Breast epithelium (tissue), 4 donors: Measurements from ENCODE around the gene ABHD5. TPM values are rescaled to one million over a fixed set of nuclear protein-coding genes. Genes with fewer than 3 reads are reported as not detected.

Source experiments
- DNase-seq, 2 donors: peaks; one replicate each; pipeline ENCODE4 v3.0.0-alpha.2; 2019; ENCODE audit warnings: low spot score in 2 of 2
- H3K27ac ChIP-seq, 2 donors: fragments of 200-600 bp; sonication (generic) in 1 of 2; one replicate each; pipeline ENCODE4 v1.5.1; 2016 to 2019; ENCODE audit warnings: mild to moderate bottlenecking in 1 of 2
- H3K27me3 ChIP-seq, 2 donors: fragments of 200-600 bp; sonication (generic) in 1 of 2; one replicate each; pipeline versions ENCODE4 v1.5.1 to v1.6.0; 2017 to 2019; ENCODE audit warnings: control low read depth in 1 of 2, mild to moderate bottlenecking in 1 of 2
- H3K36me3 ChIP-seq: fragments of 200-600 bp; one replicate; pipeline ENCODE4 v1.5.1; 2019
- H3K4me1 ChIP-seq, 2 donors: fragments of 200-600 bp; sonication (generic); one replicate each; pipeline ENCODE4 v1.5.1; 2016 to 2019; ENCODE audit warnings: control low read depth in 1 of 2
- H3K4me3 ChIP-seq, 3 donors: fragments of 200-600 bp; sonication (generic); 1 replicate in 2 of 3; 2 replicates in 1 of 3; pipeline ENCODE4 v1.5.1; 2016 to 2019; ENCODE audit warnings: mild to moderate bottlenecking in 3 of 3, moderate library complexity in 2 of 3
- H3K9me3 ChIP-seq, 2 donors: fragments of 200-600 bp; sonication (generic) in 1 of 2; one replicate each; pipeline ENCODE4 v1.5.1; 2016 to 2019; ENCODE audit warnings: control low read depth in 1 of 2
- POLR2A ChIP-seq: fragments of 450-650 bp; IDR thresholded peaks from one replicate; pipeline ENCODE4 v1.6.1; 2016; ENCODE audit warnings: antibody characterized with exemption, mild to moderate bottlenecking, moderate library complexity
- POLR2AphosphoS5 ChIP-seq, 3 donors: sonication (generic); formaldehyde crosslinking; IDR thresholded peaks; one replicate each; pipeline ENCODE4 v1.6.1; 2017; ENCODE audit warnings: antibody characterized with exemption in 3 of 3
- intact Hi-C: fragments of 100-400 bp; cut with DNase I; formaldehyde crosslinking; loops from one replicate; pipeline ENCODE4 v1.15.1; 2023; ENCODE audit warnings: low total_unique reads
- total RNA-seq, 3 donors: library from RNA; depleted of rRNA; stranded (reverse); fragments of >200 nt; gene quantifications; one replicate each; pipeline ENCODE4 v1.1.0, GENCODE V29; 2016
- TF ChIP-seq, protein P1 (sequence below), 3 donors: fragments of 450-650 bp; IDR thresholded peaks; one replicate each; pipeline ENCODE4 v1.5.1; 2016 to 2017; ENCODE audit warnings: antibody characterized with exemption in 3 of 3, mild to moderate bottlenecking in 3 of 3, moderate library complexity in 3 of 3

Gene ABHD5
- 10 to 100 TPM; 40.0 to 99.9 (median 47.9) TPM for total RNA-seq

DNA sequence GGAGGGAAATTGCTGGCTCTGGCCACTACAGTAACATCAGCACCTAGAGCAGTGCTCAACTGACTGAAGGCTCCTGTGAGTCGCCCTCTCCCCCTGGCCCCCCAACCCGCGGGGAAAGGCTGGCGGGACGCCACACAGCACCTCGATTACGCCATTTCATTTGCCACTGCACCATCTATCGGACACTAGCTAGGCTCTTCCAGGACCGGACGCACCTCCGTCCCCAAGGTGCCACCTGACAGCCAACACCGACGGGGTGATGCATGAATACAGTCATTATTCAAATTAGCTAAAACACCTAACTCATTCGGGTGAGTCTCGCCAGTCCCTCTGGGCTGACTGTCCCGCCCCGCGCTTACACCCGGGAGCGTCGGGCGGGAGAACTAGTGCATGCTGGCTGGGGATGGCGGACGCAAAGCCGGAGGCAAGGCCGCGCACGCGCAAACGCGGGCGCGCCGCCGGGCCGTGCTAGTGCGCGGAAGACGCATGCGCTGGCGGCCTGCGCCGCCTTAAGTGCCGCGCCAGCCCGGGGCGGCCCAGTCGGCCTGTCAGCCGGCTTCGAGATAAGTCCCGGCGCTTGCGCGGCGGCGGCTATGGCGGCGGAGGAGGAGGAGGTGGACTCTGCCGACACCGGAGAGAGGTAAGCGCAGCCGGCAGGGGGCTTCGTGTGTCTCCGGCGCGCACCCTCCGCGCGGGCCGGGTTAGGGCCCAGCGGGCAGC, at the start of gene ABHD5:
TSS of gene ABHD5 (plus strand) at position 539 of the 720 bp plus-strand sequence. CDS start at position 594, 55 bp downstream.
- intact Hi-C loops: no loop called here
- H3K27me3 ChIP-seq: no peaks in the 10 kb centered on the region
- peaks cover 0 to 7% of the 10 kb centered on the region in 2 donors for H3K4me1 ChIP-seq
- TF ChIP-seq POLR2AphosphoS5 (IDR thresholded peaks at IDR 0.05) (peak; percentile 95 to 98 (median 97)), POLR2A (peak; percentile 92)
- TF ChIP-seq, protein P1, sequence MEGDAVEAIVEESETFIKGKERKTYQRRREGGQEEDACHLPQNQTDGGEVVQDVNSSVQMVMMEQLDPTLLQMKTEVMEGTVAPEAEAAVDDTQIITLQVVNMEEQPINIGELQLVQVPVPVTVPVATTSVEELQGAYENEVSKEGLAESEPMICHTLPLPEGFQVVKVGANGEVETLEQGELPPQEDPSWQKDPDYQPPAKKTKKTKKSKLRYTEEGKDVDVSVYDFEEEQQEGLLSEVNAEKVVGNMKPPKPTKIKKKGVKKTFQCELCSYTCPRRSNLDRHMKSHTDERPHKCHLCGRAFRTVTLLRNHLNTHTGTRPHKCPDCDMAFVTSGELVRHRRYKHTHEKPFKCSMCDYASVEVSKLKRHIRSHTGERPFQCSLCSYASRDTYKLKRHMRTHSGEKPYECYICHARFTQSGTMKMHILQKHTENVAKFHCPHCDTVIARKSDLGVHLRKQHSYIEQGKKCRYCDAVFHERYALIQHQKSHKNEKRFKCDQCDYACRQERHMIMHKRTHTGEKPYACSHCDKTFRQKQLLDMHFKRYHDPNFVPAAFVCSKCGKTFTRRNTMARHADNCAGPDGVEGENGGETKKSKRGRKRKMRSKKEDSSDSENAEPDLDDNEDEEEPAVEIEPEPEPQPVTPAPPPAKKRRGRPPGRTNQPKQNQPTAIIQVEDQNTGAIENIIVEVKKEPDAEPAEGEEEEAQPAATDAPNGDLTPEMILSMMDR (IDR thresholded peaks at IDR 0.05): peak in 1 of 3 donors; percentile 21
- peak within 1 kb of the TSS; percentile 95 to 99 for H3K27ac ChIP-seq
- H3K4me3 ChIP-seq: peak within 1 kb of the TSS; percentile 81 to 95 (median 94)
- no peaks in the 10 kb centered on the region for H3K36me3 ChIP-seq
- H3K9me3 ChIP-seq: no peaks in the 10 kb centered on the region
- peak; percentile 84 to 86 for DNase-seq

DNA sequence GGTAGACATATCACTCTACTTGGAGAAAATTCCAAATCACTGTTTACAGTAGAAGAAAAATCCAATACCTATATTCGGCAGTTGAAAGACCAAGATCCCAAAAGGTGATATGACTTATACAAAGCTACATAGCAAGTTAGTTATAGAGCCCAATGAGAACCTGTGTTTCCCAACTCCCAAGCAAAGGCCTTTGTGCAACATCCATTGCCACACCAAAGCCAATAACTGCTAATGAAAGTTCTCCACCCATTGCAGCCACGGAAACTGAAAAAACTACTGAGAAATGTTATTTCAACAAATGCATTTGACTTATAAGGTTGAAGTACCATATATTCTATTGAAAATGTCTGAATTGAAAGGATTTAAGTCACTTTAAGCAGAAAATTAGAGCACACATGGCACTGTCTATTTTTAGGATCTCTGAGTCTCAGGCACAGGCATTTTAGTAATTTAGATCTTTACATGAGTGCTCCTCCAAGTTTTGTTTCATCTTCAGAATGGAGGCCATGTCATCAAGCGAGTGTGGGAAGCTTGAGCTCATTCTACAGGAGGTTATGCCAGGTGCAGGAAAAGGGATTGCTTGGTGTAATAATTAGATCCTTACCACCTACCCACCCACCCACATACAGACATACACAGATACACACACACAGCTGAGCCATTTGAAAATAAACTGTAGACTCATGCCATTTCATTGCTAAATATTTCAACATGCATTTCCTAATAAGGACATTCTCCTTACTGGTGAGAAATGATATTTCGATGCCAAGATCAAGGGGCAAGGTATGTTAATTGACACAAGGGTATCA, 49.2 kb upstream of the ABHD5 start:
- no peaks in the 10 kb centered on the region for H3K4me1 ChIP-seq
- H3K4me3 ChIP-seq: no peak overlapping the region
- no peaks in the 10 kb centered on the region for H3K27me3 ChIP-seq
- H3K27ac ChIP-seq: no peak overlapping the region
- intact Hi-C loops: no loop called here
- no peak for DNase-seq
- H3K9me3 ChIP-seq: no peaks in the 10 kb centered on the region
- TF ChIP-seq, protein P1 (IDR thresholded peaks at IDR 0.05): no peak
- TF ChIP-seq POLR2AphosphoS5 (IDR thresholded peaks at IDR 0.05) (no peak), POLR2A (no peak)
- no peaks in the 10 kb centered on the region for H3K36me3 ChIP-seq

DNA sequence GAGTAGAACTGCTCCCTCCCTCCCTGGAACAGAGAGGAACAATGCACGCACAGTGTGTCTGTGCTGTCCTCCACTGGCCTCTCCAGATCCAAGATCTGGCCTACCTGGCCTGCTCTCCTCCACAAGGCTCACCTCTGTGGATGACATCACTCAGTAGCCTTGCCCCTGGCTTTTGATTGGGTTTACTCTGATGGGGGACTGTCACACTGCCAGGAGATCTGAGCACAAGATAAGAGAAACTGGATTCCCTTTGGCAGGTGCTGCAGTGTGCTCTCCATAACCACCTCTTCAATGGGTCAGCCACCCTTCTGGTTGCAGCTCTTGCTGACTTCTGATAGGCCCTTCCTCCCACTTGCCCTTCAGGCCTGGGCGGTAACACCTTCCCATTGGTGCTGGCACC, 46.3 kb upstream of the ABHD5 start:
- TF ChIP-seq, protein P1 (IDR thresholded peaks at IDR 0.05): no peak
- TF ChIP-seq POLR2A (no peak), POLR2AphosphoS5 (IDR thresholded peaks at IDR 0.05) (no peak)
- H3K36me3 ChIP-seq: no peaks in the 10 kb centered on the region
- H3K9me3 ChIP-seq: no peaks in the 10 kb centered on the region
- H3K27ac ChIP-seq: no peak overlapping the region
- intact Hi-C loops: no loop called here
- DNase-seq: no peak
- H3K4me3 ChIP-seq: no peak overlapping the region
- no peaks in the 10 kb centered on the region for H3K27me3 ChIP-seq
- H3K4me1 ChIP-seq: no peaks in the 10 kb centered on the region

DNA sequence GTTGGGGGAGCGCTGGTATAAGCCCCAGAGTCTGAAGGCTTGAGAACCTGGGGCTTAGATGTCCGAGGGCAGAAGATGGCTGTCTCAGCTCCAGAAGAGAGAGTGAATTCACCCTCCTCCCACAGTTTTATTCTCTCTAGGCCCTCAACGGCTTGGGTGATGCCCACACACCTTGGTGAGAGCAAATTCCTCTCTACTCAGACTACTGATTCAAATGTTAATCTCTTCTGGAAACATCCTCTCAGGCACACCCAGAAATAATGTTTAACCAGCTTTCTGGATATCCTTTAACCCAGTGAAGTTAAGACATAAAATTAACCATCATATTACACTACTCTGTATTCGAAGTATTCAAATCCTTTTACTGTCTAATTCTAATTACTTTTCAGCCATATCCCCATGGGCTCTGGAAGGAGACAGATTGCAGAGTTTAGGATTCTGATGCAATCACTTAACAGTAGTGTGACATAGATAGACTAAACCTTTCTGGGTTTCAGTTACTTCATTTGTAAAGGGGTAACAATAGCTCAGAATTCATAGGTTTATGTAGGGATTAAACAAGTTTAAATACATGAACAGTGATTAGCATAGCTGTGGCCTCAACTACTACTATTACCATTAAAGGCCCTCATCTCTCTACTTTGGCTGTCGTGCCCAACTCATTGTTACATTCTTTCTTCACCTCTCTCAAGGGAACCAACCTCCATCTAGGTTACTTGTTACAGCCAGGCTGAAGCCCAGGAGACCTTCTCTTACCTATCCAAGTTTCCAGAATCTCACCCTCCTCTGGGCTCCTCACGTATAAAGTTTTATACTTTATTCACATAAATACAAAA, 43.2 kb upstream of the ABHD5 start:
- intact Hi-C loops: no loop called here
- DNase-seq: no peak
- Histone ChIP-seq H3K27me3 (no peaks in the 10 kb centered on the region), H3K4me3 (no peak overlapping the region), H3K4me1 (no peaks in the 10 kb centered on the region), H3K36me3 (no peaks in the 10 kb centered on the region), H3K9me3 (no peaks in the 10 kb centered on the region), H3K27ac (no peak overlapping the region)
- TF ChIP-seq, protein P1 (IDR thresholded peaks at IDR 0.05): no peak
- no peak for TF ChIP-seq POLR2AphosphoS5 (IDR thresholded peaks at IDR 0.05)
- TF ChIP-seq POLR2A: no peak
